Vagina (tissue), 2 donors: ENCODE measurements around the gene DCLRE1B.

Source experiments
- CTCF ChIP-seq, 3 experiments: fragments of 450-650 bp in 2 of 3; fragments of 200-600 bp in 1 of 3; sonication (generic) in 1 of 3; IDR thresholded peaks; one replicate each; pipeline ENCODE4 v1.5.1; 2017 to 2019; ENCODE audit warnings: antibody characterized with exemption in 3 of 3, mild to moderate bottlenecking in 2 of 3, moderate library complexity in 2 of 3
- POLR2A ChIP-seq, 2 donors: fragments of 450-650 bp; IDR thresholded peaks; one replicate each; pipeline ENCODE4 v1.6.1; 2017; ENCODE audit warnings: antibody characterized with exemption in 2 of 2, mild to moderate bottlenecking in 2 of 2, moderate library complexity in 2 of 2

GRCh38 chr1:113950908-113951307, 45.8 kb downstream of the DCLRE1B start:
- TF ChIP-seq POLR2A (IDR thresholded peaks at IDR 0.05): no peak
- no peak for TF ChIP-seq CTCF (IDR thresholded peaks at IDR 0.05)
